Measurements from ENCODE around the gene IFI27.

- no peak for TF ChIP-seq CTCF (IDR thresholded peaks at IDR 0.05)
- TF ChIP-seq POLR2A (IDR thresholded peaks at IDR 0.05): no peak
- no peak for TF ChIP-seq POLR2AphosphoS5 (IDR thresholded peaks at IDR 0.05)
Observed at GRCh38 chr14:94077823-94078222, 32.7 kb upstream of the IFI27 start.

Measured in prostate gland (tissue), 2 donors.